OCI-LY7 (cell line): ENCODE results near the gene RNF150. TPM values are rescaled to one million over a fixed set of nuclear protein-coding genes. Genes with fewer than 3 reads are reported as not detected.

ENCODE experiments used
- BruUV-seq: library from RNA; stranded (reverse); fragments of 400-500 nt; replicated peaks from 2 replicates; lab custom pipeline; 2021; lab: Mats Ljungman, UMichigan
- CTCF ChIA-PET: fragments of 300-600 bp; sonication (Branson Sonifier 250); formaldehyde crosslinking; loops from one replicate; lab custom pipeline; 2022; ENCODE audit warnings: antibody characterized with exemption; ENCODE audit not compliant: unreplicated experiment; lab: Charles Lee
- POLR2A ChIA-PET: fragments of 300-600 bp; sonication (Branson Sonifier 250); formaldehyde crosslinking; loops from one replicate; lab custom pipeline; 2022; ENCODE audit warnings: antibody characterized with exemption; lab: Charles Lee
- DNase-seq: peaks from one replicate; pipeline ENCODE4 v3.0.0-alpha.2; 2015; ENCODE audit warnings: low spot score
- H2AFZ ChIP-seq: fragments of 200-600 bp; sonication (generic), shearing (Covaris generic); 2 replicates; pipeline ENCODE4 v1.6.1; 2014; ENCODE audit warnings: mild to moderate bottlenecking, antibody characterized with exemption, low read length, moderate library complexity
- H3K27ac ChIP-seq: fragments of 200-600 bp; sonication (generic); 2 replicates; pipeline ENCODE4 v1.5.1; 2014; ENCODE audit warnings: mixed run types, low read depth, mild to moderate bottlenecking, moderate library complexity, low read length, inconsistent platforms; ENCODE audit not compliant: poor library complexity, severe bottlenecking
- H3K36me3 ChIP-seq: fragments of 200-600 bp; sonication (generic); 2 replicates; pipeline ENCODE4 v1.6.1; 2014; ENCODE audit warnings: mild to moderate bottlenecking, antibody characterized with exemption, low read length, moderate library complexity, mixed read lengths; ENCODE audit not compliant: insufficient read depth
- H3K4me1 ChIP-seq: fragments of 200-600 bp; sonication (generic); 2 replicates; pipeline ENCODE4 v1.5.1; 2014; ENCODE audit warnings: mild to moderate bottlenecking, low read length; ENCODE audit not compliant: insufficient read depth, poor library complexity, severe bottlenecking
- H3K4me2 ChIP-seq: fragments of 200-600 bp; sonication (generic); 2 replicates; pipeline ENCODE4 v1.6.1; 2014; ENCODE audit warnings: mild to moderate bottlenecking, low read length
- H3K4me3 ChIP-seq: fragments of 200-600 bp; sonication (generic); 2 replicates; pipeline ENCODE4 v1.5.1; 2014; ENCODE audit warnings: mild to moderate bottlenecking, low read depth, low read length; ENCODE audit not compliant: poor library complexity, severe bottlenecking
- H3K79me2 ChIP-seq: fragments of 200-600 bp; sonication (generic); 2 replicates; pipeline ENCODE4 v1.6.1; 2016; ENCODE audit warnings: low read depth, mild to moderate bottlenecking, low read length, moderate library complexity, mixed read lengths; ENCODE audit not compliant: insufficient read depth
- H3K9me2 ChIP-seq: fragments of 200-600 bp; sonication (generic); 2 replicates; pipeline ENCODE4 v1.6.1; 2016; ENCODE audit warnings: mild to moderate bottlenecking, low read length, mixed read lengths; ENCODE audit not compliant: insufficient read depth
- H3K9me3 ChIP-seq: fragments of 200-600 bp; sonication (generic); 2 replicates; pipeline ENCODE4 v1.6.1; 2014; ENCODE audit warnings: mild to moderate bottlenecking, mixed run types, low read length, mixed read lengths
- H4K20me1 ChIP-seq: fragments of 200-600 bp; sonication (generic); 2 replicates; pipeline ENCODE4 v1.6.1; 2014; ENCODE audit warnings: mild to moderate bottlenecking, antibody characterized with exemption, low read length, moderate library complexity, mixed read lengths; ENCODE audit not compliant: insufficient read depth
- EZH2phosphoT487 ChIP-seq: fragments of 200-600 bp; sonication (generic); IDR thresholded peaks from 2 replicates; pipeline ENCODE4 v1.6.1; 2018; ENCODE audit warnings: low read depth, borderline replicate concordance, mild to moderate bottlenecking, mixed run types, antibody characterized with exemption, low read length, moderate library complexity, mixed read lengths
- intact Hi-C: fragments of 100-400 bp; cut with micrococcal nuclease; formaldehyde crosslinking; loops from one replicate; pipeline ENCODE4 v1.10.0; 2022; ENCODE audit not compliant: unreplicated experiment
- total RNA-seq, 2 experiments: library from RNA; depleted of rRNA in 1 of 2; stranded (reverse); fragments of >200 nt in 1 of 2; shearing (Covaris generic) in 1 of 2; gene quantifications; 2 replicates each; pipeline ENCODE4 v1.2.3, GENCODE V29; 2014 to 2022
- TF ChIP-seq, protein P1 (sequence below): fragments of 200-600 bp; sonication (generic); conservative IDR thresholded peaks from 2 replicates; pipeline ENCODE4 v1.5.1; 2014; ENCODE audit warnings: mild to moderate bottlenecking, antibody characterized with exemption, low read length, moderate library complexity, mixed read lengths

The RNF150 gene
- total RNA-seq, 2 experiments from 2014 or later = not detected

DNA sequence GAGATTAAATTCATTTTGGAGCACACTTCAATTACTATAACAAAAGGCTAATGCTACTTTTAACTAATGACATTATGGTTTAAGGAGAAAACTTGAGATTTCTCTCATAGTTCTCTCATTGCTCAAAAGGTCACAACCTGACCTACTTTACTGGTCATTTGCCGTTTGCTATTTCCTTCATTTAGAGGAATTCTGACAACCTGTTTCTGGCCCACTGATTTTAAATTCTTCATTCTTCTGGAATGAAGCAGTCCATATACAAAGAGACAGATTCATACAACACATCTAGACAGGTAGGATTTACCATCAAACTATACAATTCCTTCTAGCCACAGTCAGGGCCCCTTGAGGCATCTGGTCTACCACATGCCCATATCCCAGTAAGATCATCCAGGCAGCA, 14.2 kb downstream of the RNF150 start:
- ChIA-PET POLR2A (interaction anchor here (0.7 kb wide), 1 partner anchor 9 kb away, joined by 3 read pairs; no protein-coding TSS in a partner anchor), CTCF (no interaction called here)
- Histone ChIP-seq H3K4me3 (no peak overlapping the region), H3K79me2 (no peaks in the 10 kb centered on the region), H3K9me2 (no peaks in the 10 kb centered on the region), H3K36me3 (no peaks in the 10 kb centered on the region), H3K9me3 (no peaks in the 10 kb centered on the region), H3K4me1 (no peaks in the 10 kb centered on the region), H3K27ac (no peak overlapping the region), H2AFZ (no peak overlapping the region), H4K20me1 (no peaks in the 10 kb centered on the region), H3K4me2 (no peak overlapping the region)
- intact Hi-C loops = no loop called here
- no TSS peak for BruUV-seq
- TF ChIP-seq, protein P1, sequence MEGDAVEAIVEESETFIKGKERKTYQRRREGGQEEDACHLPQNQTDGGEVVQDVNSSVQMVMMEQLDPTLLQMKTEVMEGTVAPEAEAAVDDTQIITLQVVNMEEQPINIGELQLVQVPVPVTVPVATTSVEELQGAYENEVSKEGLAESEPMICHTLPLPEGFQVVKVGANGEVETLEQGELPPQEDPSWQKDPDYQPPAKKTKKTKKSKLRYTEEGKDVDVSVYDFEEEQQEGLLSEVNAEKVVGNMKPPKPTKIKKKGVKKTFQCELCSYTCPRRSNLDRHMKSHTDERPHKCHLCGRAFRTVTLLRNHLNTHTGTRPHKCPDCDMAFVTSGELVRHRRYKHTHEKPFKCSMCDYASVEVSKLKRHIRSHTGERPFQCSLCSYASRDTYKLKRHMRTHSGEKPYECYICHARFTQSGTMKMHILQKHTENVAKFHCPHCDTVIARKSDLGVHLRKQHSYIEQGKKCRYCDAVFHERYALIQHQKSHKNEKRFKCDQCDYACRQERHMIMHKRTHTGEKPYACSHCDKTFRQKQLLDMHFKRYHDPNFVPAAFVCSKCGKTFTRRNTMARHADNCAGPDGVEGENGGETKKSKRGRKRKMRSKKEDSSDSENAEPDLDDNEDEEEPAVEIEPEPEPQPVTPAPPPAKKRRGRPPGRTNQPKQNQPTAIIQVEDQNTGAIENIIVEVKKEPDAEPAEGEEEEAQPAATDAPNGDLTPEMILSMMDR = no peak
- TF ChIP-seq EZH2phosphoT487 = no peak
- DNase-seq = no peak

DNA sequence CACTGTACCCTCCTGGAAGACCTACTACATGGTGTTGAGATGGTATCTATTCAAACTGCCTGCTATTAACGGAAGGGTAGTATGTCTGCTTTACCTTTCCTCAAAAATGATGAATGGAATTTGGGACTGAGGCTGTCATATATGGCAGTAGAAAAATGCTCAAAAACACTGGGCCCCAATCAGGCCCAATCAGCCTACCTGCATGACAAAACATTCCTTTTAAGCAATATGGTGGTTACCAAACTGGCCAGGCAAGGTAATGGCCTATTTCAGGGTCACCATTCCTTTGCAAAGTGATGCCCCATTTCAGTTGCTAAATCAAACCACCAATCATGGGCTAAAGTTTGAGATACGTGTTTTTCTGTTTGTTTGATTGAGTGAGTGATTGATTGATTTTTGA, 14.9 kb downstream of the RNF150 start:
- POLR2A ChIA-PET = no interaction called here
- H3K4me3 ChIP-seq = no peak overlapping the region
- no TSS peak for BruUV-seq
- H3K9me3 ChIP-seq = no peaks in the 10 kb centered on the region
- no peaks in the 10 kb centered on the region for H3K4me1 ChIP-seq
- no peak for TF ChIP-seq EZH2phosphoT487
- TF ChIP-seq, protein P1 = no peak
- DNase-seq = no peak
- no peak overlapping the region for H3K4me2 ChIP-seq
- CTCF ChIA-PET = no interaction called here
- no peak overlapping the region for H2AFZ ChIP-seq
- H3K36me3 ChIP-seq = no peaks in the 10 kb centered on the region
- H3K9me2 ChIP-seq = no peaks in the 10 kb centered on the region
- no peaks in the 10 kb centered on the region for H4K20me1 ChIP-seq
- H3K79me2 ChIP-seq = no peaks in the 10 kb centered on the region
- intact Hi-C loops = no loop called here
- H3K27ac ChIP-seq = no peak overlapping the region

DNA sequence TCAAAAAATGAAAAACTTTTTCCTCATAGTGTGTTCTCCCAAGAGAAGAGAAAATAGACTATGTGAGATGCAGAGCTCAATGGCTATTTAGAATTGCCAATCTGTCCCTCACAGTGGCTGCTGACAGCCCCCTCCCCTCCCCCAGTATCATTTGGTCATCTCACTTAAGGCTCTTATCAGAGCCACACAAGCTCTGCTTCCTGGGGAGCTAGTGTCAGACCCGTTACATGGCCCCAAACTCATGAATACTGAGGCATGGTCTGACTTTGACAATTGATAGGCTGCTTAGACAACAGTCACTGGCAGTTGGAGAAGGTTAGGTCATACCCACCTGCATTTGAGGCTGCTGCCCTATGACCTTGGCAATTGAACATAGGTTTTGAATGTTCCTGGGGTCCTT, 15.3 kb downstream of the RNF150 start:
- no TSS peak for BruUV-seq
- CTCF ChIA-PET = no interaction called here
- no peaks in the 10 kb centered on the region for H4K20me1 ChIP-seq

More for the DNA sequence above, 15.3 kb downstream of the RNF150 start:
- Histone ChIP-seq H3K79me2 (no peaks in the 10 kb centered on the region), H3K9me2 (no peaks in the 10 kb centered on the region), H3K36me3 (no peaks in the 10 kb centered on the region), H3K27ac (no peak overlapping the region), H2AFZ (no peak overlapping the region), H3K4me2 (no peak overlapping the region), H3K9me3 (no peaks in the 10 kb centered on the region), H3K4me3 (no peak overlapping the region), H3K4me1 (no peaks in the 10 kb centered on the region)
- intact Hi-C loops = no loop called here
- no peak for TF ChIP-seq EZH2phosphoT487
- TF ChIP-seq, protein P1 = no peak
- DNase-seq = no peak
- POLR2A ChIA-PET = no interaction called here
